NCI-H510A (cell line): ENCODE data around the gene UQCC2.
A peak's percentile ranks its signal among the peaks of the same experiment; 100 is the strongest.

Experiments used
- DNase-seq: peaks from one replicate; lab custom pipeline; 2025; lab: John Stamatoyannopoulos, UW

UQCC2 gene

GRCh38 chr6:33711140-33712129 is at the start of gene UQCC2:
UQCC2 (minus strand) TSS chr6:33711700; CDS start chr6:33711686, 14 bp downstream.
- DNase-seq, result peak; percentile 97

- peak; percentile 75 for DNase-seq
These were observed 48.6 kb upstream of the UQCC2 start for GRCh38 chr6:33759887-33760629.

GRCh38 chr6:33758815-33759216 is 47.3 kb upstream of the UQCC2 start:
- DNase-seq, result no peak

GRCh38 chr6:33757906-33758305 is 46.4 kb upstream of the UQCC2 start:
- DNase-seq, result peak; percentile 36

GRCh38 chr6:33757113-33757512 is 45.6 kb upstream of the UQCC2 start:
- DNase-seq, result no peak

- no peak for DNase-seq
These were observed 44.9 kb upstream of the UQCC2 start for GRCh38 chr6:33756211-33756954.

- DNase-seq, result peak; percentile 95
These were observed 43.8 kb upstream of the UQCC2 start for GRCh38 chr6:33755070-33755869.

GRCh38 chr6:33754222-33754621 is 42.7 kb upstream of the UQCC2 start:
- no peak for DNase-seq

- no peak for DNase-seq
These were observed 41.1 kb upstream of the UQCC2 start for GRCh38 chr6:33752646-33753015.

GRCh38 chr6:33751771-33752645 is 40.5 kb upstream of the UQCC2 start:
- DNase-seq, result peak; percentile 90

- DNase-seq, result no peak
These were observed 38.9 kb upstream of the UQCC2 start for GRCh38 chr6:33750244-33750991.

- DNase-seq, result peak; percentile 29
These were observed 37.9 kb upstream of the UQCC2 start for GRCh38 chr6:33749401-33749800.

- DNase-seq, result peak; percentile 52
These were observed 37.3 kb upstream of the UQCC2 start for GRCh38 chr6:33748841-33749240.

GRCh38 chr6:33747823-33748222 is 36.3 kb upstream of the UQCC2 start:
- DNase-seq, result no peak

- no peak for DNase-seq
These were observed 35.2 kb upstream of the UQCC2 start, which contains the start of gene IP6K3 for GRCh38 chr6:33746651-33747100. IP6K3 (minus strand) TSS chr6:33746905; CDS start chr6:33735476, 11,429 bp downstream.

GRCh38 chr6:33746036-33746600 is 34.6 kb upstream of the UQCC2 start:
- DNase-seq, result peak; percentile 40

- peak; percentile 46 for DNase-seq
These were observed 34.0 kb upstream of the UQCC2 start for GRCh38 chr6:33745548-33745947.

GRCh38 chr6:33744895-33745546 is 33.5 kb upstream of the UQCC2 start:
- DNase-seq, result peak; percentile 80
